Endothelial cell of coronary artery (primary cell): ENCODE data around the gene FAT4. TPM values are rescaled to one million over a fixed set of nuclear protein-coding genes. Genes with fewer than 3 reads are reported as not detected.

Source experiments
- total RNA-seq: library from RNA; depleted of rRNA; stranded (reverse); fragments of >200 nt; gene quantifications from 2 replicates; pipeline ENCODE4 v1.2.3, GENCODE V29; 2014

Gene FAT4
- total RNA-seq = 40.0 and 42.5 TPM in 2 replicates

GRCh38 chr4:125314676-125315575 lies at the start of gene FAT4:
Gene FAT4, plus strand, starts transcription at chr4:125314955. Its CDS starts 1,457 bp downstream, at chr4:125316412.

